ENCODE results near the gene HOXC9. TPM values are rescaled to one million over a fixed set of nuclear protein-coding genes. Genes with fewer than 3 reads are reported as not detected.

Gene HOXC9
- total and polyA plus RNA-seq, 11 donors = not detected

DNA sequence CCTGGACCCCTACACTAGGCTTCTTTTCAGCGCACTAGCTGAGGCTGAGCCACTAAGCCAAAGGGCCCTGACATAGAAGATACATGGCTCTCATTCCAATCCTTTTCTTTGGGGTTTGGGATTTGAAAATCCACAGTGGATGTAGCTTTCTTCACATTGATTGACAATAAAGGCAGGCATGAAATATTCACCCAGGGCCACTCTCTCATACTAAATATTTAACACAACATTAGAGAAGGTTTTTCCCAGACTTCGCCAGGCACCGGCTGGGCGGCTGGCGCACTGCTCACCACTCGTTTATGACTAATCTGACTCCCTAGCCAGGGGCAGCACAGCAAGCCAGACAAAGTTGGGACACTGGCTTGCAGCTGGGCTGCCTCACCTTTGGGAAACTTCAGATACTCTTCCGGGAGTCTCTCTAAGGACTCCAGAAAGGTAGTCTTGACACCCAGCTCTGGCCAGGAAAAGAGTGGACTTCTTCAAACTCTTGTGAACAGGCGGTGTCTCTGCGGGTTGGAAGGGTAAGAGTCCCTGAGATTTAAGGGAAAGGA, 27.7 kb upstream of the HOXC9 start:
- Histone ChIP-seq H3K4me1 (peaks cover 0 to 25% (median 11%) of the 10 kb centered on the region in 12 donors), H3K27ac (no peak overlapping the region), H3K9me3 (no peaks in the 10 kb centered on the region), H3K27me3 (peaks cover 77 to 100% (median 99%) of the 10 kb centered on the region in 9 donors), H3K36me3 (no peaks in the 10 kb centered on the region), H3K4me3 (no peak overlapping the region)
- no peak for ATAC-seq
- intact Hi-C loops (cut with DNase I) = no loop called here
- WGBS, 4 donors = 21 to 31% (median 23%) methylated on average over 9 of the region's 9 CpGs
- no peak for TF ChIP-seq POLR2A (IDR thresholded peaks at IDR 0.05)
- TF ChIP-seq, protein P1, sequence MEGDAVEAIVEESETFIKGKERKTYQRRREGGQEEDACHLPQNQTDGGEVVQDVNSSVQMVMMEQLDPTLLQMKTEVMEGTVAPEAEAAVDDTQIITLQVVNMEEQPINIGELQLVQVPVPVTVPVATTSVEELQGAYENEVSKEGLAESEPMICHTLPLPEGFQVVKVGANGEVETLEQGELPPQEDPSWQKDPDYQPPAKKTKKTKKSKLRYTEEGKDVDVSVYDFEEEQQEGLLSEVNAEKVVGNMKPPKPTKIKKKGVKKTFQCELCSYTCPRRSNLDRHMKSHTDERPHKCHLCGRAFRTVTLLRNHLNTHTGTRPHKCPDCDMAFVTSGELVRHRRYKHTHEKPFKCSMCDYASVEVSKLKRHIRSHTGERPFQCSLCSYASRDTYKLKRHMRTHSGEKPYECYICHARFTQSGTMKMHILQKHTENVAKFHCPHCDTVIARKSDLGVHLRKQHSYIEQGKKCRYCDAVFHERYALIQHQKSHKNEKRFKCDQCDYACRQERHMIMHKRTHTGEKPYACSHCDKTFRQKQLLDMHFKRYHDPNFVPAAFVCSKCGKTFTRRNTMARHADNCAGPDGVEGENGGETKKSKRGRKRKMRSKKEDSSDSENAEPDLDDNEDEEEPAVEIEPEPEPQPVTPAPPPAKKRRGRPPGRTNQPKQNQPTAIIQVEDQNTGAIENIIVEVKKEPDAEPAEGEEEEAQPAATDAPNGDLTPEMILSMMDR (IDR thresholded peaks at IDR 0.05) = no peak
- DNase-seq = no peak

DNA sequence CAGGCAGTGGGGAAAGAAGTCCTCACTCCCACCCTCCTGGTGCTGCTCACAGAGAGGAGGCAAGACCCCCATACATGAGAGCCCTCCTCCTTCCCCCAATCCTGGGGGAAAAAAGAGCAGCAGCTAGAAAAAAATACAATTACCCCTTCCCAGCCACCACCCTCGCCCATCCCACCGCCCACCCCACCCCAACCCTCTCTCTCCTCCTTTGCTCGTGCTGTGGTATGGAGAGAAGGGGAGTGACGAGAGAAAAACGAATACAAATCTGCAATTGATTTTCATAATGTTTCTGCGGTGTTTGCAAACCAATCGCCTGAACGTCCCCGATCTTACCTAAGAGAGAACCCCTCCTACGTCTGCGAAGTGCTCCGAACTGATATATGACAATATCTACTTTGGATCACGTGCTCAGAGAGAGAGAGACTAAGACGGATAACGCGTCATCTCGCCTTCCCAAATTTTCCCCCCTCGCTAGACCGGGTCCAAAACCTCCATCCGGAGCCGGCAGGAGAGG, 27.2 kb upstream of the HOXC9 start, which contains the start of gene HOXC11:
Gene HOXC11, plus strand, starts transcription at position 405 of the 514 bp plus-strand sequence. CDS start 116 bp downstream, outside the sequence.
- 5 to 8% (median 6%) methylated on average over 21 of the region's 21 CpGs for WGBS, 4 donors
- Histone ChIP-seq H3K27me3 (peaks cover 78 to 100% (median 99%) of the 10 kb centered on the region in 9 donors), H3K27ac (no peak within 1 kb of the TSS), H3K9me3 (no peaks in the 10 kb centered on the region), H3K36me3 (no peaks in the 10 kb centered on the region), H3K4me1 (peaks cover 0 to 25% (median 11%) of the 10 kb centered on the region in 12 donors), H3K4me3 (peak within 1 kb of the TSS in 2 of 12 donors; percentile 14 to 40)
- intact Hi-C loops (cut with DNase I) = no loop called here
- TF ChIP-seq, protein P1 (IDR thresholded peaks at IDR 0.05) = no peak
- TF ChIP-seq POLR2A (IDR thresholded peaks at IDR 0.05) = no peak
- ATAC-seq (no peak), DNase-seq (no peak)

DNA sequence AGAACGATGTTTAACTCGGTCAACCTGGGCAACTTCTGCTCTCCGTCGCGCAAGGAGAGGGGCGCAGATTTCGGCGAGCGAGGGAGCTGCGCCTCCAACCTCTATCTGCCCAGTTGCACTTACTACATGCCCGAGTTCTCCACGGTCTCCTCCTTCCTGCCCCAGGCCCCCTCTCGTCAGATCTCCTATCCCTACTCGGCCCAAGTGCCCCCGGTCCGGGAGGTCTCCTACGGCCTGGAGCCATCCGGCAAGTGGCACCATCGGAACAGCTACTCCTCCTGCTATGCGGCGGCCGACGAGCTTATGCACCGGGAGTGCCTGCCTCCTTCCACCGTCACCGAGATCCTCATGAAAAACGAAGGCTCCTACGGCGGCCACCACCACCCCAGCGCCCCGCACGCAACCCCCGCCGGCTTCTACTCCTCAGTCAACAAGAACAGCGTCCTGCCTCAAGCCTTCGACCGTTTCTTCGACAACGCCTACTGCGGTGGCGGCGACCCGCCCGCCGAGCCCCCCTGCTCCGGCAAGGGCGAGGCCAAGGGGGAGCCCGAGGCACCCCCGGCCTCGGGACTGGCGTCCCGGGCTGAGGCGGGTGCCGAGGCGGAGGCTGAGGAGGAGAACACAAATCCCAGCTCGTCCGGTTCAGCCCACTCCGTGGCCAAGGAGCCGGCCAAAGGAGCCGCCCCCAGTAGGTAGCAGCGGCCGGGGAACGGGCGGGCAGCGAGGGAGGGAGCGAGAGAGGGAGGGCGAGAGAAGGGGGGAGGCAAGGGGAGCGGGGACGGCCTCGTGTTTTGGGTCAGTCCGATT, 26.5 kb upstream of the HOXC9 start:
- WGBS, 4 donors = 3 to 7% (median 3%) methylated on average over 47 to 71 of the region's 71 CpGs
- Histone ChIP-seq H3K36me3 (no peaks in the 10 kb centered on the region), H3K27ac (no peak overlapping the region), H3K27me3 (peaks cover 82 to 100% (median 99%) of the 10 kb centered on the region in 9 donors), H3K4me3 (peak overlapping the region in 2 of 12 donors; percentile 14 to 40), H3K4me1 (peaks cover 0 to 25% (median 11%) of the 10 kb centered on the region in 12 donors), H3K9me3 (no peaks in the 10 kb centered on the region)
- ATAC-seq (no peak), DNase-seq (peak in 1 of 5 donors; percentile 22)
- no peak for TF ChIP-seq POLR2A (IDR thresholded peaks at IDR 0.05)
- TF ChIP-seq, protein P1 (IDR thresholded peaks at IDR 0.05) = no peak
- intact Hi-C loops (cut with DNase I) = no loop called here
